Stimulated activated CD8-positive, alpha-beta memory T cell treated with anti-CD3 and anti-CD28 coated beads, Interleukin-7, amount 100 ng/mL, for 48 hours (primary cell): ENCODE data around the gene GAS7.

Experiments used
- DNase-seq, 2 donors: peaks; one replicate each; pipeline ENCODE4 v3.0.0-alpha.2; 2020; ENCODE audit warnings: low read depth in 1 of 2; ENCODE audit errors: extremely low read depth in 1 of 2

The GAS7 gene

DNA sequence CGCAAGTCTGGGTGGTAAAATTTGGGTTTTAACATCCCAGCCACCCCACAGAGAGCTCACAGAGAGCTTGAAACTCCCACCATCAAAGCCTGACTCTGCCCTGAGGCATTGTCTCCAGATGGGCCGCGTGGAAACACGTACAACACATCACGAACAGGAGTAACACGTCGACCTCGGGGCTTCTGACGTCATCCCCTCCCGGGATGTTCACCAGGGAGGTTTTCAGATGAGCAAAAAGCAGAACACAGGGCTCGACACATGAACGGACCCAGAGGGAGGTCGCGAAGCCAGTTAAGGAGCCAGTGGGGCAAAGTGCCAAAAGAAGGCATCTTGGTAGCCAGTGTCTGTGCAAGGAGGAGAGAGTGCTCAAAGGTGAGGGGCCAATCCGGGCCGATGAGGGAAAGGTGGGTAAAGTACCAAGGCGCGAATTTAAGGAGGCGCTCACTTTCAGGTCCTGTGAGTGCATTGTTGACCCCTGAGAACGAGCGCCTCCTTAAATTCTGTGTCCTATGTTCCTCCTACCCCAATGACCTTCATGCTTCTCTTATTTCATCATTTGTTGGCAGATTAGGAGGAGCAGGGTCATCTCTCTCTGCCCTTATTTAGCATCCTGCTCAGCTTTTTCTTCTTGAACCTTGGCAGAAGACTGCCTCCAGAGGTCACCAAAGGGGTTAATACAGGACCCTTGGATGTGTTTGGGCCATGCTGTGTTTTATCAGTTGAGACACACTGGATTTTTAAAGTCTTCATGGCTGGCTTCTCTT lies 298.9 kb downstream of the GAS7 start:
- no peak for DNase-seq

DNA sequence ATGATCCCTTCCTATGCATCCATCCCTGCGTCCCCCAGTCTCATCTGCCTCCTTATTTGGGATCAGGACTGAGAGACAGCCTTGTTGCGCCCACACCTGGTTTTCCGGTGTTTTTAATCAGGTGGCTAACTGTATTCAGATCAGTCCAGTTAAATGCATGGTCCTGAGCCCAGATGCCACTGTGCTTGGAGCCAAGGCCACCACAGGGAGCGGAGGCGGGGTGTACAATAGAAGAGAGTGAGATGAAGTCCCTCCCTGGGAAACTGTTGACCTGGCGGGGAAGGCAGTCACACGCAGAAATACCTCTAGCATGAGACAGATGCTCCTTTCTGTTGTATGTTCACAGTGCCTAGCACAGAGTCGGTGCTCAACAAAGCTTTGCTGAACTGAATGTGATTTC lies 299.6 kb downstream of the GAS7 start:
- no peak for DNase-seq

DNA sequence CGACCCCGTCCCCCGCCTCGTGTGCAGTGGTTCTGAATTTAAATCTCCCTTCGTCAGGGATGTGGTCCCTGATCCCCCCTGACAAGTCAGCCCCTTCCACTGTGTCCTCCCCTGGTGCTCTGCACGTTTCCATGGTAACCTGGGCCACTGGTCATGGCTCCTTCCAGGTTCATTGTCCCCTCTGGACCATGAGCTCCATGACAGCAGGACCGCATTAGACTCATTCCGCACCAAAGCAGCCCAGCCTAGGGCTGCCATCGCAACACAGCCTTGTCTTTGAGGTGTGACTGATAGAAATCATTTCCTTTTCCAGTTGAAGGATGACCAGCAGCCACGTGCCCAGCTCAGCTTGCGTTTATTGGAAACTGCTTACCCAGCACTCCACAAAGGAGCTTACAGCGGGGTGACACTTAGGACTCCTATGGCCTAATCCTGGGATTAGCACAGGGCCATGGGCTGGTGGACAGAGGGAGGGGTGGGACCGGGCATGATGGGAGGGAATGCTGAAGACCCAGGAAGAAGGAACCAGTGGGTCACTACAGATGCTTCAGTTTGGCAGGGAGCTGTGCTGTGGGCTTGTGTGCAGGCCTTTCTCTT lies 300.9 kb downstream of the GAS7 start:
- no peak for DNase-seq

DNA sequence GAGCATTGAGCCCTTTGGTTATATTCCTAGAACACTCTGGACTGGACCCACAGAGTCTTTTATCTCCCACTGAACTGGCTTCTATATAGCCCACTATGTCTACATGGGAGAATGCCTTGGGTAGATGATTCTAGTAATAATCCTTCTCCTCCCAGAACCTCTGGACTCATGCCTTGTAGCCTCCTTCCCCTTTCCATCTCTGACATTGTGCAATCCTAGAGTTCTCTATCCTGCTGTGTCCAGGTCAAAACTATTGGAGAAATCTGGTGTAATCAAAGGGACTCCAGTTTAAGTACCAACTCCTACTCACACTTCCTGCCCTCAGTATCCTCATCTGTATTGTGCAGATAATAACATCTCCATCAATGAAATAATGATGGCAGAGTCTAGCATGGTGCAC lies 302.5 kb downstream of the GAS7 start:
- DNase-seq: no peak

DNA sequence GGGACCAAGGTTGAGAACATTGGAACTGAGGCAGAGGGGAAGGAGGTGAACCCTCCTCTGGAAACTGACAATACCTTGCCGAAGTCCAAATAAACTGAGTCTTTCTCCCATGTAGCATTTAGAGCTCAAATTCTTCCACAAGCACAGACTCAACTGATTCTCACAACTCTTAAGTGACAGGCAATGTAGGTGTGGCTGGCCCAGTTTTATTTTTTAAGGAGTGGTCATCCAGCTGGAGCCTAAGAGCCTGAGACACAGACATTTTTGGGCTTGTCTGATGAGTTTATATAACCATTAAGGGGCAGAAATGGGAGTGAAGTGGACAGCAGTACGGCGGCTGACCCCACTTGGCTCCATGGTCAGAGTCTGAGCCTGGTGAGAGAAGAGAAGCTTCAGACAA lies 304.2 kb downstream of the GAS7 start:
- DNase-seq: no peak

DNA sequence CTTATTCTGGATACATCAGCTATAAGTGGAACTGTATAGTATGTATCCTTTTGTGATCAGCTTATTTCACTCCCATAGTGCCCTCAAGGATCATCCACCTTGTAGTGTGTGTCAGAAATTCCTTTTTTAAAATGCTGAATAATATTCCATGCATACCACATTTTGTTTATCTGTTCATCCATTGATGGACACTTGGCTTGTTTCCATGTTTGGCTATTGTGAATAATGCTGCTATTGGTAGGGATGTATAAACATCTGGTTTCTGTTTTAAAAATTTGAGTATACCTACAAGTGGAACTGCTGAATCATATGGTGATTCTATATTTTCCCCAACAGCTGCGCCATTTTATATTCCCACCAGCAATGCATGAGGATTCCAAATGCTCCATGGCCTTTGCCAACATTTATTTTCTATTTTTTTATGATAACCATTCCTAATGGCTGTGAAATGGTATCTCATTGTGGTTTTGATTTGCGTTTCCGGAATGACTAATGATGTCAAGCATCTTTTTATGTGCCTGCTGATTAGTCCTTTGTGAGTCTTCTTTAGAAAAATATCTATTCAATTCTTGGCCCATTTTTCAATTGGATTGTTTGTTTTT lies 304.9 kb downstream of the GAS7 start:
- DNase-seq: no peak

DNA sequence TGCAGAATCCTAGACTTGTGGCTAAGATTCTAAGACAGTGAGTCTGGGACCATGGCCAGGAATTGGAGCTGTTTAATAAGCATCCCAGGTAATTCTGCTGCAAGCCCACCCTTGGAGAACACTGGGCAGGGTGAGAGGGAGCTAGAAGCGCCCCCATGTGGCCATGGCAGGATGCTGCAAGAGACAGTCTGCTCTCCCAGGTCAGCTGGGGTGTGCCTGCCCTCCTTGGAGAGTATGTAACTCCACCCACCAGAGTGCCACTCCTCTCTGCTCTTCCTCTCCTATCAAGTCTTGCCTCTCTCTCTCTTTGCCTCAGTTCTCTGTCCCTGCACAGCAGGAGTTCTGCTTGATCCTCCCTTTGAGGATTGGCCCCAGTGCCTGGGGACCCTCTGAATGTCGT lies 308.3 kb downstream of the GAS7 start:
- no peak for DNase-seq

DNA sequence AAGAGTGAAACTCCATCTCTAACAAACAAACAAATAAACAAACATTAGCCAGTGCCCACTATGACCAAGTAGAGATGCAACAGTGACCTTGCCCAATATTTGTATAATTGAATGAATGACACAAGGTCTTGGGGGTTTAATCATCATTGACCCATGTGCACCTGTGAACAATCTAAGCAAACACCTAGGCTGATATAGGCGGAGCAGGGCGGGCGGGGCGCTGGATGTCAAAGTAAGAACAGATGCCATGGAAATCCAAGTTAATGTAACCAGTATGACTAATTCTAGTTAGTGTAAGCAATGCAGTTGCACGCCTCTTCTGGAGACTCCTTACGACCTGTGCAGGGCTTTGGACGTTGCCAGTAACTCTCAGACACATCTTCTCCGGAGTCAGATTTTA lies 310.9 kb downstream of the GAS7 start:
- DNase-seq: no peak

DNA sequence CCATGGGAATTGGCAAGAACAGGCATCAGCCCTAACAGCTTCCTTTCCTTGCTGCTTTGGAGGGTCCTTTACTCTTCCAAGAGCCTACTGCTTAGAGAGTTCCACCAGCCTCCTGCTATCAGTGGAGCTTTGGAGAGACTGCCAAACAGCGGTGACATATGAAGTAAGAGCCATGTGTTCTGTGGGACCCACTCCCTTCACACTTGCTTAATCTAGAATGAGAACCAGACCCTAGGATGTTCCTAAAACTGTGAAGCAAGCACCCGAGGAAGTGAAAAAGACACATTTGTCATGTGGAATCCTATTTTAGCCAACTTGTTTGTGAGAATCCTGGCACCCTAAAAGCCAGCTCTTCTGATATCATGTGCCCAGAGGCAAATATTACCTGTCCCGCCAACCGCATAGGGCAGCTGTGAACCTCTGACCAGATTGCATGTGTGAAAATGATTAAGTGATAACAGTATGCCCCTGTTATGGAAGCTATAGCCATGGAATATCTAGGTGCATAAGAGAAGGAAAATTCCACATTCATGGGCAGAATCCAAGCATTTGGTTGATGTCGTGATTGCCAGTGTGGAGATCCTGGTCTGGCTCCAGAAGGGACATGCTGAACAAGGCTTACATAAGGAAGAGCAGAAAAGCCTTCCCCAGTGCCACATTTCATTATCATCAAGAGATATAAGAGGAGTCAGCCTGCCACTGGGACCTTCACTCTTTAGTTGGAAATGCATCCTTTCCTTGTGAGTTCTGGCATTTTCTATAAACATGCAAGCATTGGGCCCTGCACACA lies 312.1 kb downstream of the GAS7 start:
- no peak for DNase-seq

DNA sequence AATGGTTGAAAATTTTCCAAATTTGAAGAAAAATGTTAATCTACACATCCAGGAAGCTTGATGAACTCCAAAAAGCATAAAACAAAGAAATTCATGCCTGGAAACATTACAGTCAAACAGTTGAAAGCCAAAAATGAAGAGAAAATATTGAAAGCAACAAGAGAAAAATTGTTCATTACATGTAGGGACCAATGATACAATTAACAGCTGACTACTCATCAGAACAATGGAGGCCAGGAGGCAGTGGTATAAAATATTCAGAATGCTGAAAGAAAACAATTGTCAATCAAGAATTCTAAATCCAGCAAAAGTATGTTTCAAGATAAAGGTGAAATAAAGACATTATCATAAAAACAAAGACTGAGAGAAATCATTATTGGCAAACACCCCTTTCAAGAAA lies 315.0 kb downstream of the GAS7 start:
- DNase-seq: no peak

DNA sequence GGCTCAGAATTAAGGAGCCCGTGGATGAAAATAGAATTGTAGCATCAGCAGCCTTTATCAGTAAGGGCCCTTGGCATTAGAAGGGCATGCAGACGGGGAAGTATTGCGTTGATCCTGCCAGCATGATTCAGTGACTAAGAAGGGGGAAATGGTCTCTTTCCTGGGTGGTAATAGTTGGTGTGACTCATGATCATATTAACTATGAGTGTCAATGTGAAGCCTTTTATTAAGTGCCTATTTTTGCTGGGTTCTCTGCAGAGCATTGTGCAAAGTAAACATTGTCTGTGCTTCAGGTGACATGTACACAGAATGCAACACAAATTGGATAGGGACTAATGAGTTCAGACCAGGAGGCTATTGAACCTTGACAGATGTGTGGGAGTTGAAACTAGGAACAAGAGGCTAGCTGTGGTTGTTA lies 317.8 kb downstream of the GAS7 start:
- no peak for DNase-seq

DNA sequence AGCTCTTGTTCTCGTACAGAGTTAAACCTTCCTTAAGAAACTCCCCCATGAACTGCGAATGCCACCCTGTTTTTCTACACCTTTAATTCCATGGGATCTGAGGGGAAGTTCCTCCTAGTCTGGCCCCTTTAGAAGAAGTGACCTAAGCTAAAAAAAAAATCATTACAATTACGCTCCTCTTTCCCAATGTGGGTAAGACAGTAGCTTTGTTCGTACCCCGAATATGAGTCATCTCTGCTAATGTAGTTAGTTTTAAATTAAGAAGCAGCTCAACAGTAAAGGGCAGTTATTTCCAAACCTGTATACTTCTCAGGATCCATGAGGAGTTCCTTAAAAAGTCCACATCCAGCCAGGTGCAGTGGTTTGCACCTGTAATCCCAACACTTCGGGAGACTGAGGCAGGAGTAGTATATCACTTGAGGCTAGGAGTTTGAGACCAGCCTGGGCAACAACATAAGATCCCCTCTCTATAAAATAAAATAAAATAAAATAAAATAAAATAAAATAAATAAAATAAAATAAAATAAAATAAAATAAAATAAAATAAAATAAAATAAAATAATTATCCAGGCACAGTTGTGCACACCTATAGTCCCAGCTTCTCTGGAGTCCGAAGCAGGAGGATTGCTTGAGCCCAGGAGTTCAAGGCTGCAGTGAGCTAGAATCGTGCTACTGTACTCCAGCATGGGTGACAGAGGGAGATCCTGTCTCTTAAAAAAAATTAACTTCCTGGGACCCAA lies 319.4 kb downstream of the GAS7 start:
- no peak for DNase-seq

DNA sequence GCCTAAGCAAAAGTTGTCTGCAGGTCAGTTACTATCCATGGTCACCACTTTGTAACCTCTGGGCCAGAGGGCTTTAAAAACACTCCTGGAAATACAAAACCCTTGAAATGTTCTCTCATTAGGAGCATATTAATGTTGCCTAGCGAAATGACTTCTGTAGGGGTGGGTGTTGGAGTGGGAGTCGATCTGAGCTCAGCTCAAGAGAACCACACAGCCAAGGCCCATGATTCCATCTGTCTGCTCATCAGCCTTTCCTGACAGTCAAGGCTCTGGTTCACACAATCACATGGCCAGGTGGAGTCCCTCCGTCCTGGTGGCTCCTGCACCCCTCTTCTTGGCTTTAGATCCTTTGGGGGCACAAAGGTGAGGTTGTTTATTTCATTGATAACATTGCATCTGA lies 320.1 kb downstream of the GAS7 start:
- no peak for DNase-seq

DNA sequence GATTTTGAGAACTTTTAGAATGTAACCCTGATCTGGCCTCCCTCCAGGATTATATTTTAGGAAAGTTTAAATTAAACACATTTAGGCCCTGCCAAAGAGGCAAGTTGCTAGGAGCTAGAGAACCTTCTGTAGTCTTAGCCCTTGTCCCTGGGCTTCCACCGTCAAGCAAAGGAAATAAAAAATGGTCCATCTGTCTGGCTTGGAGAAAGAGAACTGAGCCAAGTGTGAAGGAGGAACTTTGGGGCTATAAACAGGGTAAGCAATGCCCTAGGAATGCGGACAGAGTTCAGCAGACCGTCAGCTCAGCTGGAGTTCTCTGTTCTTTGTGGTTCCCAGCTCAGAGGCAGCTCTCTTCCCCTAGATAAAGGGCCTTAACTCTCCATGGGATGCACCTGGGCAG lies 323.0 kb downstream of the GAS7 start:
- no peak for DNase-seq

DNA sequence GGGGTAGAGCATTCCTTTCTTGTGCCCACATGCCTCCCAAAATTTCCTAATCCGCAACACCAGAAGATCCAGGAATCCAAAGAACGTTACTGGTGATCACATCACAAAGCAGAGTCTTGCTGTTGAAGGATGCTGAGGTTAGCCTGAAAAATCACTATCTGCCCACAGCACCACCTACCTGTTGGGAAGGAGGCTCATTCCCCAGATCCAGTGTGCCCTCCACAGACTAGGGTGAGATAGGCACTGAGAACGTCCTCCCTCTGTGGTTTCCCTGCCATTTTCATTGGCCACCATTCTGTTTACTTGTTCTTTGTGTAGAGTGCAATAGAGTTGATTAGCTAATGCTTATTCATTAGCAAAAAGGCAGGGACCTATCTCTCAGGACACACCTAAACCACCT lies 323.7 kb downstream of the GAS7 start:
- no peak for DNase-seq

DNA sequence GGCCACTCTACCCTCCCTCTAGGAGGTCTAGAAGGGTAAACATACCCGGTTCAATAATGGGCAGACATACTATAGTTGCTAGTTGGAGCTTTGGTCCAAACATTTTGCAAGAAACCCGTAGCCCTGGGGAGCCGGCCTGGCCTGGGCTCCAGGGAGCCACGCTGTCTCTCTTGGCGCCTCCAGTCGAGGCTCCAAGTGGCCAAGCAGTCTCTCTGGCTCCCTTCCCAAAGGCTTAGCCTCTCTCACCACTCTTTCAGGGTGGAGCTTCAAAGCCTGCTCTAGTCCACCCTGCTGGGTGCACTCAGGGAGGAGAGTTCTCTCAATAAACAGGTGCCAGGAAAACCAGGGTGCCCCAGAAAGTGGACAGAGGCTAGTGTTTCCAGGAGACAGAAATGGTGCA lies 325.6 kb downstream of the GAS7 start:
- no peak for DNase-seq

DNA sequence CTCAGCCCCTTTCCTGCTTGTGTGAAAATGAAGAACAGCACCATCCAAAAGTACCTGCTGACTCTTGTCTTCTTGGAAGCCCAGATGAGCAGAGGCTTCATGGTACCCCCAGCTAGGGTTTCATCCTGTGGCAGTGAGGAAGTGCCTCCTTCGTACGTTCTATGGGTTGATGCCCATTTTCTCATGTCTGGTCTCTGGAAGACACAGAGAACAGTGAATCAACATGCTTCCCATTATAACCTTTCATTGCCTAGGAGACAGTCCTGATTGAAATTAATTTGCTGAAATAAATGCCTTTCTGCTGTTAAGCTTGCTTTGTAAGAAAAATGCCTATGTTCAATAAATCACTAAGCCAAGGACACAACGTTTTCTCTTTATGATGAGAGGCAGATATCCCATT lies 329.9 kb downstream of the GAS7 start:
- DNase-seq: no peak

DNA sequence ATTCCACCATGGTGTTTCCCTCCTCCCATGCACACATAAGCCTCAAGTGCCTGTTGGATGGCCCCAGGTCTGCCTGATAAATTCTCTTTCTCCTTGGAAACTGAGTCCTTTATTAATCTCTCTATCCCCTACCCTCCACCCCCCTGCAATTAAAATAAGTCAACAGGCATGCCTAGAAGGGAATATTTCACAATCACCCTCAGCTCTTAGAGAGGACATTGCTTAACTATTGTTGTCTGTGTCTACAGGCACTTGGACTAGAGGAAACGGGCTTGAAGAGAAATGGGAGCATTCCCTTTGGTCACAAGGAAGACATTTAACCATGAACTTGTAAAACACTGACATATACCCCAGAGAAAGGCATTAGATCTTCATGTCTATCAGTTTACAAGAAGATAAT lies 332.8 kb downstream of the GAS7 start:
- DNase-seq: no peak

DNA sequence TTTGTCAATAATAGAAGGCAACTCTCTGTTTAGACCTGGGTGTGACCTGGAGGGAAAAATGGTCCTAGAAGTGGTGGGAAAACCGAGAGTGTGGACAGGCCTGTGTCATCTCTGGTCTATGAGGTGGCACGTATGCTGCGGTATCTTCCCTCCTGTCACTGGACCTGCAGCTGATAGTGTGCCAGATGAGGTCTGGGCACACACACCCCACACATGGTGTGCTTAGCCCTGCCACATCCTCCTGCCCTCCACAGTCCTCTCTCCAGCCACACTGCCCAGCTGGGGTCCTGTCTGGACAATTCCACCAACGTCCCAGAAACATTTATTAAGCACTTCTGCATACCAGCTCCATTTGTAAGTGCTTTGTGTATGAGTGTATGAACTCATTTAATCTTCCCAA lies 335.5 kb downstream of the GAS7 start:
- no peak for DNase-seq

DNA sequence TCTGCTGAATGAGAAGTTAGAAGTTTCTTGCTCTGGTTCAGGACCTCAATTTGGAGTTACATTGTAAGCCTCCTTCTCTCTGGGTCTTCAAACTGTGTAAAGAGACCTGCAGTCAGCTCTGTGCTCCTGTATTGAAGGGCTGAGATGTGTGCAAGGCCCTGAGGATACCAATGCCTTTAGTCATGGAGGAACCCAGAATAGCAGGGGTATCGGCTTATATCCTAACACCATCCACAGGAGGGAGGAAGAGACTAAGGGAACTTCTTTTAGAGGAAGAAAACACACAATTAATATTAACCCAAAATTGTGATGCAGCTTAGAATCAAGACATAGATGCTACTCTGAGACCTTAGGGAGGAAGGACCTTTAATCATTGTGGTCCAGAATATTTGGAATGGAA lies 336.2 kb downstream of the GAS7 start:
- no peak for DNase-seq

DNA sequence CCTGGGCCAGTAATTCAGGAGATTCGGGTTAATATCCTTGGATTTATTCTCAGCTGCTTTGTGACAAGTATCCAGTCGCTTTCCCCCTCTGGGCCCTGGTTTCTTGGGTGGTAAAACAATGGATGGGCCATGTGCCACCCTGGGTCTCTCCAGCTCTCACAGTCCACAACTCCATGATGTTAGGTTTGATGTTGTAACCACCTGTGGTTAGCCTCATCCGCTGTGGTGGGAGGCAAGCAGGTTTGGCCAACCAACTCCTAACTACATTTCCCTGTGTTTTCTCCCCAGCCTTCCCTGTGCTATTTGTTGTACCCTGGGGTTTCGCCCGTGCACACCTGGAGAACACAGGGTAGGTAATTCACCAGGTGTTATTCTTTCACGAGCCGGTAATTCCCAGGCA lies 337.6 kb downstream of the GAS7 start:
- DNase-seq: no peak
